H1 (cell line): ENCODE measurements around the gene RELN. TPM values are rescaled to one million over a fixed set of nuclear protein-coding genes. Genes with fewer than 3 reads are reported as not detected.

Source experiments
- CTCF ChIA-PET: fragments of 300-600 bp; sonication (Branson Sonifier 250); formaldehyde crosslinking; loops from one replicate; lab custom pipeline; 2021; ENCODE audit not compliant: partially characterized antibody; lab: Charles Lee
- POLR2A ChIA-PET: fragments of 300-600 bp; sonication (Branson Sonifier 250); formaldehyde crosslinking; loops from one replicate; lab custom pipeline; 2021; ENCODE audit warnings: inconsistent platforms; ENCODE audit not compliant: partially characterized antibody; lab: Charles Lee
- DNase-seq, 2 experiments: peaks; one replicate each; pipeline versions ENCODE4 v3.0.0 to v3.0.0-alpha.2; 2010 to 2022; ENCODE audit warnings: low spot score in 2 of 2, low read depth in 1 of 2, mixed read lengths in 1 of 2
- FAIRE-seq: peaks from 2 replicates; lab custom pipeline; 2011; peaks lifted over from hg19 to GRCh38; lab: Jason Lieb, UNC
- H2AFZ ChIP-seq: 2 replicates; pipeline ENCODE4 v1.8.1; 2012; ENCODE audit warnings: low read length, inconsistent platforms
- H2AK5ac ChIP-seq: 2 replicates; pipeline ENCODE4 v1.6.1; 2013; ENCODE audit warnings: low read depth, low read length
- H2BK120ac ChIP-seq: replicated peaks from 2 replicates; pipeline ENCODE3; 2013; ENCODE audit warnings: low read depth, low read length, inconsistent platforms
- H2BK12ac ChIP-seq: 2 replicates; pipeline ENCODE4 v1.6.1; 2013; ENCODE audit warnings: low read depth, low read length
- H2BK15ac ChIP-seq: 2 replicates; pipeline ENCODE4 v1.6.1; 2013; ENCODE audit warnings: low read length
- H2BK20ac ChIP-seq: 2 replicates; pipeline ENCODE4 v1.6.1; 2013; ENCODE audit warnings: low read length
- H2BK5ac ChIP-seq: 2 replicates; pipeline ENCODE4 v1.6.1; 2013; ENCODE audit warnings: low read depth, low read length
- H3K14ac ChIP-seq: 2 replicates; pipeline ENCODE4 v1.6.1; 2013; ENCODE audit warnings: inconsistent platforms; ENCODE audit not compliant: insufficient read length
- H3K18ac ChIP-seq: 2 replicates; pipeline ENCODE4 v1.6.1; 2013; ENCODE audit warnings: low read length; ENCODE audit errors: extremely low read depth
- H3K23ac ChIP-seq: 2 replicates; pipeline ENCODE4 v1.6.1; 2013; ENCODE audit warnings: inconsistent platforms; ENCODE audit not compliant: insufficient read length
- H3K23me2 ChIP-seq: 2 replicates; pipeline ENCODE4 v1.6.1; 2013; ENCODE audit warnings: low read depth, low read length
- H3K27ac ChIP-seq: 2 replicates; pipeline ENCODE4 v1.6.1; 2011; ENCODE audit warnings: low read depth, low read length, inconsistent platforms
- H3K27me3 ChIP-seq, 4 experiments: replicated peaks in 1 of 4; 1 replicate in 1 of 4; 2 replicates in 3 of 4; pipeline versions ENCODE4 v1.6.1 to v1.8.1; 2011 to 2013; ENCODE audit warnings: low read length in 3 of 4, mild to moderate bottlenecking in 3 of 4, inconsistent platforms in 2 of 4, mixed read lengths in 2 of 4, moderate library complexity in 1 of 4; ENCODE audit not compliant: control insufficient read depth in 3 of 4, insufficient read depth in 3 of 4; ENCODE audit errors: extremely low read depth in 1 of 4
- H3K36me3 ChIP-seq, 4 experiments: 2 replicates each; pipeline versions ENCODE4 v1.6.1 to v1.8.1; 2011 to 2013; ENCODE audit warnings: mild to moderate bottlenecking in 4 of 4, low read length in 3 of 4, moderate library complexity in 2 of 4, control low read depth in 1 of 4, inconsistent platforms in 1 of 4; ENCODE audit not compliant: insufficient read depth in 4 of 4, control insufficient read depth in 2 of 4
- H3K4ac ChIP-seq: replicated peaks from 2 replicates; pipeline ENCODE3; 2013; ENCODE audit warnings: low read length, low read depth, mixed read lengths, inconsistent platforms; ENCODE audit not compliant: insufficient read length
- H3K4me1 ChIP-seq, 4 experiments: replicated peaks in 1 of 4; 1 replicate in 1 of 4; 2 replicates in 3 of 4; pipeline versions ENCODE4 v1.6.1 to v1.8.1; 2011 to 2013; ENCODE audit warnings: low read length in 3 of 4, inconsistent platforms in 2 of 4, mixed read lengths in 1 of 4; ENCODE audit not compliant: insufficient read depth in 4 of 4, control insufficient read depth in 3 of 4
- H3K4me2 ChIP-seq, 2 experiments: 2 replicates each; pipeline versions ENCODE4 v1.6.1 to v1.8.1; 2011 to 2013; ENCODE audit warnings: low read depth in 2 of 2, low read length in 2 of 2, control low read depth in 1 of 2, inconsistent platforms in 1 of 2, mild to moderate bottlenecking in 1 of 2; ENCODE audit not compliant: insufficient read depth in 1 of 2
- H3K4me3 ChIP-seq, 4 experiments: fragments of 200-600, 300-600 bp in 1 of 4; sonication (generic), shearing (Covaris generic), sonication (Bioruptor Twin) in 1 of 4; 2 replicates each; pipeline versions ENCODE4 v1.5.1 to v1.8.1; 2011 to 2016; ENCODE audit warnings: low read length in 4 of 4, low read depth in 3 of 4, control low read depth in 2 of 4, inconsistent platforms in 2 of 4, mild to moderate bottlenecking in 2 of 4, mixed read lengths in 1 of 4, moderate library complexity in 1 of 4; ENCODE audit not compliant: insufficient read depth in 2 of 4; ENCODE audit errors: extremely low read depth in 1 of 4
- H3K56ac ChIP-seq: replicated peaks from 2 replicates; pipeline ENCODE3; 2013; ENCODE audit warnings: low read depth, mild to moderate bottlenecking, mixed read lengths, low read length, inconsistent platforms; ENCODE audit not compliant: insufficient read length
- H3K79me1 ChIP-seq: 2 replicates; pipeline ENCODE4 v1.6.1; 2013; ENCODE audit warnings: low read depth, low read length, control low read depth
- H3K79me2 ChIP-seq, 2 experiments: 2 replicates each; pipeline versions ENCODE4 v1.6.1 to v1.8.1; 2012 to 2013; ENCODE audit warnings: low read length in 2 of 2, mild to moderate bottlenecking in 2 of 2, inconsistent platforms in 1 of 2; ENCODE audit not compliant: insufficient read depth in 2 of 2, control insufficient read depth in 1 of 2
- H3K9ac ChIP-seq, 4 experiments: replicated peaks in 1 of 4; 1 replicate in 1 of 4; 2 replicates in 3 of 4; pipeline versions ENCODE4 v1.6.1 to v1.8.1; 2011 to 2013; ENCODE audit warnings: low read depth in 3 of 4, low read length in 3 of 4, control low read depth in 2 of 4, mild to moderate bottlenecking in 2 of 4, moderate library complexity in 2 of 4, inconsistent platforms in 1 of 4; ENCODE audit errors: extremely low read depth in 1 of 4
- H3K9me3 ChIP-seq, 2 experiments: 2 replicates each; pipeline versions ENCODE4 v1.6.1 to v1.8.1; 2012 to 2013; ENCODE audit warnings: mild to moderate bottlenecking in 2 of 2, moderate library complexity in 2 of 2, control low read depth in 1 of 2, inconsistent platforms in 1 of 2, low read depth in 1 of 2, low read length in 1 of 2, mixed read lengths in 1 of 2; ENCODE audit not compliant: insufficient read depth in 2 of 2
- H4K20me1 ChIP-seq, 2 experiments: replicated peaks in 1 of 2; 2 replicates each; pipeline versions ENCODE3 to v1.8.1; 2011 to 2013; ENCODE audit warnings: inconsistent platforms in 2 of 2, low read length in 2 of 2, mild to moderate bottlenecking in 1 of 2; ENCODE audit not compliant: insufficient read depth in 2 of 2, control insufficient read depth in 1 of 2
- H4K5ac ChIP-seq: 2 replicates; pipeline ENCODE4 v1.6.1; 2013; ENCODE audit warnings: low read length, low read depth, mixed read lengths, inconsistent platforms; ENCODE audit not compliant: insufficient read length
- H4K8ac ChIP-seq: 2 replicates; pipeline ENCODE4 v1.8.0; 2013; ENCODE audit warnings: mild to moderate bottlenecking, moderate library complexity, low read length, inconsistent platforms; ENCODE audit not compliant: insufficient read depth; ENCODE audit errors: extremely low read depth
- H4K91ac ChIP-seq: replicated peaks from 2 replicates; pipeline ENCODE3; 2013; ENCODE audit warnings: low read length, mixed read lengths, inconsistent platforms; ENCODE audit not compliant: insufficient read length
- CREB1 ChIP-seq: IDR thresholded peaks from 2 replicates; pipeline ENCODE4 v1.6.1; 2012; ENCODE audit warnings: inconsistent platforms
- GTF2F1 ChIP-seq: IDR thresholded peaks from 2 replicates; pipeline ENCODE4 v1.6.1; 2012; ENCODE audit warnings: low read depth, low read length, improper control_type of control experiment, borderline replicate concordance
- KDM4A ChIP-seq: IDR thresholded peaks from one replicate; pipeline ENCODE4 v1.7.1; 2012; ENCODE audit warnings: low read depth, mild to moderate bottlenecking, moderate library complexity, low read length, inconsistent platforms; ENCODE audit not compliant: severe bottlenecking
- POLR2A ChIP-seq, 2 experiments: IDR thresholded peaks; 1 replicate in 1 of 2; 2 replicates in 1 of 2; pipeline ENCODE4 v1.6.1; 2011; ENCODE audit warnings: low read depth in 2 of 2, low read length in 2 of 2, mild to moderate bottlenecking in 2 of 2; ENCODE audit errors: control extremely low read depth in 1 of 2
- POLR2AphosphoS5 ChIP-seq: IDR thresholded peaks from 2 replicates; pipeline ENCODE4 v1.6.1; 2011; ENCODE audit warnings: low read depth, low read length
- RAD21 ChIP-seq, 2 experiments: IDR thresholded peaks in 1 of 2; conservative IDR thresholded peaks in 1 of 2; 2 replicates each; pipeline ENCODE4 v1.6.1; 2011; ENCODE audit warnings: low read depth in 2 of 2, low read length in 2 of 2, improper control_type of control experiment in 1 of 2, inconsistent platforms in 1 of 2, mild to moderate bottlenecking in 1 of 2, moderate library complexity in 1 of 2
- SIRT6 ChIP-seq: IDR thresholded peaks from one replicate; pipeline ENCODE4 v1.7.1; 2012; ENCODE audit warnings: low read length, inconsistent platforms
- WGBS, 2 experiments: shearing (Covaris generic) in 1 of 2; methylation state at CpG; one replicate each; pipeline versions ENCODE4 v1.1.6 to v1.1.7; 2013 to 2015; ENCODE audit warnings: low lambda C conversion rate in 2 of 2, mixed read lengths in 2 of 2, inconsistent platforms in 1 of 2, low coverage in 1 of 2, missing lambda C conversion rate in 1 of 2; ENCODE audit not compliant: insufficient replicate concordance in 2 of 2, insufficient coverage in 1 of 2, insufficient read length in 1 of 2; ENCODE audit errors: extremely low coverage in 1 of 2, missing lambda C conversion rate in 1 of 2; 5-methylcytosine and 5-hydroxymethylcytosine counted together
- polyA plus RNA-seq, 7 experiments: library from polyadenylated mRNA; depleted of rRNA in 3 of 7; stranded (reverse) in 5 of 7; unstranded in 2 of 7; fragments of >200 nt in 5 of 7; fragments of 200-250 nt in 2 of 7; gene quantifications; 1 replicate in 5 of 7; 2 replicates in 1 of 7; 4 replicates in 1 of 7; pipeline versions ENCODE4 v1.2.1 to v1.2.3, GENCODE V29; 2011 to 2013; ENCODE audit warnings: missing spikeins in 2 of 7, mixed read lengths in 2 of 7
- total RNA-seq: library from RNA; stranded (reverse); fragmentation: NEBNext Ultra II Directional; extraction: Animal tissue kit (Norgen Biotek cat#: 25700); gene quantifications from 2 replicates; pipeline ENCODE4 v1.2.1, GENCODE V29; 2021
- TF ChIP-seq, protein P1 (sequence below), 3 experiments: IDR thresholded peaks; 1 replicate in 2 of 3; 2 replicates in 1 of 3; pipeline versions ENCODE4 v1.5.1 to v1.6.1; 2011; ENCODE audit warnings: low read length in 3 of 3, mild to moderate bottlenecking in 3 of 3, inconsistent platforms in 2 of 3, low read depth in 1 of 3, moderate library complexity in 1 of 3; ENCODE audit not compliant: insufficient read depth in 1 of 3; ENCODE audit errors: control extremely low read depth in 1 of 3
- TF ChIP-seq, protein P2 (sequence below): IDR thresholded peaks from 2 replicates; pipeline ENCODE4 v1.6.1; 2011; ENCODE audit warnings: low read depth, mild to moderate bottlenecking, low read length; ENCODE audit not compliant: insufficient read depth

RELN gene
- total and polyA plus RNA-seq, 2 of the 8 experiments (the other 6 are each of a cell fraction or from before 2014, with no cell fraction given): 0.03 to 0.07 TPM

DNA sequence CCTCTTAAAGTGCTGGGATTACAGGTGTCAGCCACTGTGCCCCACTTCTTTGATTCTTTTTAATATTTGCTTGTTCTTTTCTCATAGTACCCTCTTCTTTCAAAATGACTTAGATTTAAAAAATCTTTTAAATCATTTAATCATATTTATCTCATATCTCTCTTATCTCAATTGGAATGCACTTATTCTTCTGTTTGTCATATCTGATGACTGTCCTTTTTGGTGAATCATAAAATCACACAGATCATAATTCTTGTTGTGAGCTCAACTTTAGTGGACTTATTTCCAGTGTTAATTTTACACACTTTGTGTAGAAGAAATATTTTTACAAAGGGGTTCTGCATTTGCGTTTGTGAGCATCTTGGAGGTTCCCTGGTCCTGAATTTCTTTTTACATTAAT is 323.1 kb downstream of the RELN start:
- POLR2A ChIA-PET: no interaction called here
- H3K23ac ChIP-seq: no peak overlapping the region

More for the DNA sequence above, 323.1 kb downstream of the RELN start:
- no peaks in the 10 kb centered on the region for H3K27me3 ChIP-seq
- DNase-seq (no peak), FAIRE-seq (no peak)
- 94% methylated on average over 1 of the region's 1 CpG; no CpG with 5 or more reads in 1 of the 2 experiments for WGBS, 2 experiments
- TF ChIP-seq POLR2A (IDR thresholded peaks at IDR 0.05; ENCODE audit: control extremely low read depth in 1 of 2, low read depth in 2 of 2, low read length in 2 of 2): no peak
- TF ChIP-seq, protein P1, sequence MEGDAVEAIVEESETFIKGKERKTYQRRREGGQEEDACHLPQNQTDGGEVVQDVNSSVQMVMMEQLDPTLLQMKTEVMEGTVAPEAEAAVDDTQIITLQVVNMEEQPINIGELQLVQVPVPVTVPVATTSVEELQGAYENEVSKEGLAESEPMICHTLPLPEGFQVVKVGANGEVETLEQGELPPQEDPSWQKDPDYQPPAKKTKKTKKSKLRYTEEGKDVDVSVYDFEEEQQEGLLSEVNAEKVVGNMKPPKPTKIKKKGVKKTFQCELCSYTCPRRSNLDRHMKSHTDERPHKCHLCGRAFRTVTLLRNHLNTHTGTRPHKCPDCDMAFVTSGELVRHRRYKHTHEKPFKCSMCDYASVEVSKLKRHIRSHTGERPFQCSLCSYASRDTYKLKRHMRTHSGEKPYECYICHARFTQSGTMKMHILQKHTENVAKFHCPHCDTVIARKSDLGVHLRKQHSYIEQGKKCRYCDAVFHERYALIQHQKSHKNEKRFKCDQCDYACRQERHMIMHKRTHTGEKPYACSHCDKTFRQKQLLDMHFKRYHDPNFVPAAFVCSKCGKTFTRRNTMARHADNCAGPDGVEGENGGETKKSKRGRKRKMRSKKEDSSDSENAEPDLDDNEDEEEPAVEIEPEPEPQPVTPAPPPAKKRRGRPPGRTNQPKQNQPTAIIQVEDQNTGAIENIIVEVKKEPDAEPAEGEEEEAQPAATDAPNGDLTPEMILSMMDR (IDR thresholded peaks at IDR 0.05; ENCODE audit: control extremely low read depth in 1 of 3, insufficient read depth in 1 of 3, low read depth in 1 of 3, low read length in 3 of 3): no peak
- TF ChIP-seq, protein P2, sequence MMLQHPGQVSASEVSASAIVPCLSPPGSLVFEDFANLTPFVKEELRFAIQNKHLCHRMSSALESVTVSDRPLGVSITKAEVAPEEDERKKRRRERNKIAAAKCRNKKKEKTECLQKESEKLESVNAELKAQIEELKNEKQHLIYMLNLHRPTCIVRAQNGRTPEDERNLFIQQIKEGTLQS: no peak
- no peak for TF ChIP-seq KDM4A
- TF ChIP-seq POLR2AphosphoS5: no peak
- TF ChIP-seq SIRT6: no peak
- no peak for TF ChIP-seq GTF2F1
- TF ChIP-seq CREB1: no peak
- no peak for TF ChIP-seq RAD21 (IDR thresholded peaks at IDR 0.05 in 1 of 2, conservative IDR thresholded peaks at IDR 0.05 in 1 of 2; ENCODE audit: low read depth in 2 of 2, low read length in 2 of 2)
- H3K79me2 ChIP-seq: no peaks in the 10 kb centered on the region
- no peak overlapping the region for H4K8ac ChIP-seq
- no peaks in the 10 kb centered on the region for H4K20me1 ChIP-seq
- H3K4me3 ChIP-seq: no peak overlapping the region
- H3K4me1 ChIP-seq: no peaks in the 10 kb centered on the region
- no peak overlapping the region for H3K27ac ChIP-seq
- H3K9me3 ChIP-seq: no peaks in the 10 kb centered on the region
- no peak overlapping the region for H2AFZ ChIP-seq
- H3K9ac ChIP-seq: no peak overlapping the region
- no peak overlapping the region for H3K14ac ChIP-seq
- H3K4me2 ChIP-seq: no peak overlapping the region
- no peak overlapping the region for H2BK20ac ChIP-seq
- no peak overlapping the region for H2BK15ac ChIP-seq
- CTCF ChIA-PET: interaction anchor here (0.5 kb wide), 1 partner anchor 1204 kb away, joined by 3 read pairs; no protein-coding TSS in a partner anchor
- H2BK12ac ChIP-seq: no peak overlapping the region
- H3K36me3 ChIP-seq: no peaks in the 10 kb centered on the region
- H4K5ac ChIP-seq: no peak overlapping the region
- no peaks in the 10 kb centered on the region; the same call in 1 of the 2 replicates for H3K23me2 ChIP-seq
- no peaks in the 10 kb centered on the region for H3K79me1 ChIP-seq
- no peak overlapping the region for H2BK120ac ChIP-seq
- H2BK5ac ChIP-seq: no peak overlapping the region
- H4K91ac ChIP-seq: no peak overlapping the region
- H3K4ac ChIP-seq: no peak overlapping the region
- no peak overlapping the region for H3K56ac ChIP-seq
- H3K18ac ChIP-seq: no peak overlapping the region
- no peak overlapping the region for H2AK5ac ChIP-seq
